ENCODE results near the gene SLC50A1.

GRCh38 chr1:155092131-155092530, 43.5 kb upstream of the SLC50A1 start:
- TF ChIP-seq, protein P1, sequence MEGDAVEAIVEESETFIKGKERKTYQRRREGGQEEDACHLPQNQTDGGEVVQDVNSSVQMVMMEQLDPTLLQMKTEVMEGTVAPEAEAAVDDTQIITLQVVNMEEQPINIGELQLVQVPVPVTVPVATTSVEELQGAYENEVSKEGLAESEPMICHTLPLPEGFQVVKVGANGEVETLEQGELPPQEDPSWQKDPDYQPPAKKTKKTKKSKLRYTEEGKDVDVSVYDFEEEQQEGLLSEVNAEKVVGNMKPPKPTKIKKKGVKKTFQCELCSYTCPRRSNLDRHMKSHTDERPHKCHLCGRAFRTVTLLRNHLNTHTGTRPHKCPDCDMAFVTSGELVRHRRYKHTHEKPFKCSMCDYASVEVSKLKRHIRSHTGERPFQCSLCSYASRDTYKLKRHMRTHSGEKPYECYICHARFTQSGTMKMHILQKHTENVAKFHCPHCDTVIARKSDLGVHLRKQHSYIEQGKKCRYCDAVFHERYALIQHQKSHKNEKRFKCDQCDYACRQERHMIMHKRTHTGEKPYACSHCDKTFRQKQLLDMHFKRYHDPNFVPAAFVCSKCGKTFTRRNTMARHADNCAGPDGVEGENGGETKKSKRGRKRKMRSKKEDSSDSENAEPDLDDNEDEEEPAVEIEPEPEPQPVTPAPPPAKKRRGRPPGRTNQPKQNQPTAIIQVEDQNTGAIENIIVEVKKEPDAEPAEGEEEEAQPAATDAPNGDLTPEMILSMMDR (IDR thresholded peaks at IDR 0.05), result no peak
- no peak for TF ChIP-seq EP300 (IDR thresholded peaks at IDR 0.05)
- TF ChIP-seq POLR2A (IDR thresholded peaks at IDR 0.05; ENCODE audit: low read length), result no peak
- no peak for TF ChIP-seq RAD21 (conservative IDR thresholded peaks at IDR 0.05 in 1 of 2, IDR thresholded peaks at IDR 0.05 in 1 of 2)

Data from A549 (cell line).